AG09309 (cell line): ENCODE measurements around the gene MAP7D2.

Experiments used
- DNase-seq: peaks from one replicate; pipeline ENCODE4 v3.0.0-alpha.2; 2010; ENCODE audit warnings: low read depth
- H3K4me3 ChIP-seq: 2 replicates; pipeline ENCODE4 v1.5.1; 2011; ENCODE audit warnings: mild to moderate bottlenecking, low read depth, low read length, moderate library complexity; ENCODE audit not compliant: control insufficient read depth
- CTCF ChIP-seq: IDR thresholded peaks from 2 replicates; pipeline ENCODE4 v1.5.1; 2011; ENCODE audit warnings: mild to moderate bottlenecking, low read depth, low read length, inconsistent platforms; ENCODE audit not compliant: insufficient read depth, control insufficient read depth; ENCODE audit errors: missing control alignments

Gene MAP7D2

GRCh38 chrX:19990556-19991349 lies 126.0 kb downstream of the MAP7D2 start, which contains the start of gene BCLAF3:
TSS of gene BCLAF3 (minus strand) at chrX:19991061. CDS start at chrX:19970264, 20,797 bp downstream.
- H3K4me3 ChIP-seq = peak within 1 kb of the TSS; percentile 67
- TF ChIP-seq CTCF = peak; percentile 53
- DNase-seq = peak; percentile 29

GRCh38 chrX:19990151-19990555 lies 126.6 kb downstream of the MAP7D2 start:
- DNase-seq = no peak
- no peak for TF ChIP-seq CTCF
- H3K4me3 ChIP-seq = peak overlapping the region; percentile 67

GRCh38 chrX:19987856-19988255 lies 128.9 kb downstream of the MAP7D2 start:
- no peak for DNase-seq
- H3K4me3 ChIP-seq = no peak overlapping the region
- no peak for TF ChIP-seq CTCF

GRCh38 chrX:19986531-19986930 lies 130.2 kb downstream of the MAP7D2 start:
- no peak for DNase-seq
- no peak for TF ChIP-seq CTCF
- no peak overlapping the region for H3K4me3 ChIP-seq

- no peak for TF ChIP-seq CTCF
- no peak overlapping the region for H3K4me3 ChIP-seq
- no peak for DNase-seq
Measured at GRCh38 chrX:19981947-19982346, 134.8 kb downstream of the MAP7D2 start.

GRCh38 chrX:19975845-19976244 lies 140.9 kb downstream of the MAP7D2 start:
- H3K4me3 ChIP-seq = no peak overlapping the region
- TF ChIP-seq CTCF = no peak
- no peak for DNase-seq
